Fibroblast of lung (primary cell): Measurements from ENCODE around the gene SORCS2.

ENCODE experiments used
- CTCF ChIP-seq, 2 donors: IDR thresholded peaks in 1 of 2; conservative IDR thresholded peaks in 1 of 2; 1 replicate in 1 of 2; 2 replicates in 1 of 2; pipeline ENCODE4 v1.5.1; 2011 to 2012; ENCODE audit warnings: low read length in 2 of 2, control low read depth in 1 of 2, inconsistent platforms in 1 of 2, low read depth in 1 of 2, mild to moderate bottlenecking in 1 of 2
- EZH2 ChIP-seq: IDR thresholded peaks from 2 replicates; pipeline ENCODE4 v1.5.1; 2012; ENCODE audit warnings: low read length, control low read depth, mild to moderate bottlenecking; ENCODE audit errors: missing control alignments

GRCh38 chr4:7322166-7322991, 130.0 kb downstream of the SORCS2 start:
- TF ChIP-seq CTCF (conservative IDR thresholded peaks at IDR 0.05 in 1 of 2, IDR thresholded peaks at IDR 0.05 in 1 of 2; ENCODE audit: low read depth in 1 of 2, low read length in 2 of 2) (no peak), EZH2 (no peak)
